ENCODE data around the gene SLC66A1.

The SLC66A1 gene

DNA sequence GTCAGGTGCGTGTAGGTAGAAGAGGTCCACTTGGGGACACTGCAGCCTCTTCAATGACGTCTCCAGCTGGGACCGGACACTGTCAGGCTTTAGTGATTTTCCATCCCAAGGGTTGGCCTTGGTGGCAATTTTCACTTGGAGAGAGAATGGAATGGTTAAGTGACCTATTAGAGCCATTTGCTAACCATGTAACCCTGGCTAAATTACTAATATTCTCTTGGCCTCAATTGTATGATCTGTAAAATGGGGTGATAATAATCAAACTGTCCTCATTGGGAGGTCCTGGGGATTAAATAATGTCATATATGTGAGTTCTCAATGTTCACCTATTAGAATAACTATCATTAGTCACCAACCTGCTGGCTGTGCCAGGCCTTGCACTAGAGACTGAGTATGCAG is 3.6 kb upstream of the SLC66A1 start:
- TF ChIP-seq, protein P1, sequence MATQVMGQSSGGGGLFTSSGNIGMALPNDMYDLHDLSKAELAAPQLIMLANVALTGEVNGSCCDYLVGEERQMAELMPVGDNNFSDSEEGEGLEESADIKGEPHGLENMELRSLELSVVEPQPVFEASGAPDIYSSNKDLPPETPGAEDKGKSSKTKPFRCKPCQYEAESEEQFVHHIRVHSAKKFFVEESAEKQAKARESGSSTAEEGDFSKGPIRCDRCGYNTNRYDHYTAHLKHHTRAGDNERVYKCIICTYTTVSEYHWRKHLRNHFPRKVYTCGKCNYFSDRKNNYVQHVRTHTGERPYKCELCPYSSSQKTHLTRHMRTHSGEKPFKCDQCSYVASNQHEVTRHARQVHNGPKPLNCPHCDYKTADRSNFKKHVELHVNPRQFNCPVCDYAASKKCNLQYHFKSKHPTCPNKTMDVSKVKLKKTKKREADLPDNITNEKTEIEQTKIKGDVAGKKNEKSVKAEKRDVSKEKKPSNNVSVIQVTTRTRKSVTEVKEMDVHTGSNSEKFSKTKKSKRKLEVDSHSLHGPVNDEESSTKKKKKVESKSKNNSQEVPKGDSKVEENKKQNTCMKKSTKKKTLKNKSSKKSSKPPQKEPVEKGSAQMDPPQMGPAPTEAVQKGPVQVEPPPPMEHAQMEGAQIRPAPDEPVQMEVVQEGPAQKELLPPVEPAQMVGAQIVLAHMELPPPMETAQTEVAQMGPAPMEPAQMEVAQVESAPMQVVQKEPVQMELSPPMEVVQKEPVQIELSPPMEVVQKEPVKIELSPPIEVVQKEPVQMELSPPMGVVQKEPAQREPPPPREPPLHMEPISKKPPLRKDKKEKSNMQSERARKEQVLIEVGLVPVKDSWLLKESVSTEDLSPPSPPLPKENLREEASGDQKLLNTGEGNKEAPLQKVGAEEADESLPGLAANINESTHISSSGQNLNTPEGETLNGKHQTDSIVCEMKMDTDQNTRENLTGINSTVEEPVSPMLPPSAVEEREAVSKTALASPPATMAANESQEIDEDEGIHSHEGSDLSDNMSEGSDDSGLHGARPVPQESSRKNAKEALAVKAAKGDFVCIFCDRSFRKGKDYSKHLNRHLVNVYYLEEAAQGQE (IDR thresholded peaks at IDR 0.05; ENCODE audit: insufficient read depth in 1 of 2, low read depth in 2 of 2, low read length in 2 of 2) = no peak
- TF ChIP-seq SIN3A (IDR thresholded peaks at IDR 0.05; ENCODE audit: borderline replicate concordance, insufficient read depth, low read length) = no peak

DNA sequence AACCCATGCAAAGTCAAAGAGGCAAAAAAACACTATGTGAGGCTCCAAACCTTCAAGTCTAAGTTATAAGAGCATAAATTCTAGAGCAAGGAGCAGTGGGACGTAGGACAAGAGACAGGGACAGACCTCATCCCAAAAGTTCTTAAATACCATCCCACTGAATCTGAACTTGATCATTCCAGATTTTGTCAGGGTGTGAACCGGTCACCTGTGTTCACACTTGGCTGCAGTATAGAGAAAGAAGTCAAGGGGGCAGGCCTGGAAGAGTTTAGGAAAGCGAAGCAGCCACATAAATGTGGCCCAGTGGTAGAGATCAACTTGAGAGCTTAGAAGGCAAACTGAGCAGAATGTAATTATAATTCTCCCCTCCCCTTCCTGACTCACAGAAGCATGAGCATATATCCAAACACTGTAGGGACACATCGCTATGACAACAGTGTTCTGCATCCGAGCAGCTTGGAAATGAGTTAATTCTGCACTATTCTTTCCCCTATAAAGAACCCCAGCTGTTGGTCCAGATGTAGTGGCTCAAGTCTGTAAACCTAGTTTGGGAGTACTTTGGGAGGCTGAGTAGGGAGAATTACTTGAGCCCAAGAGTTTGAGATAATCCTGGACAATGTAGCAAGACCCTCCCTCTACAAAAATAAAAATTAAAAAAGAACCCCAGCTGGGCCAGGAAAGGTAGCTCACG is 2.9 kb upstream of the SLC66A1 start:
- TF ChIP-seq POLR2AphosphoS5 (IDR thresholded peaks at IDR 0.05; ENCODE audit: low read depth, low read length) (no peak), SIN3A (IDR thresholded peaks at IDR 0.05; ENCODE audit: borderline replicate concordance, insufficient read depth, low read length) (no peak)

GRCh38 chr1:19310061-19310460 is 2.1 kb upstream of the SLC66A1 start:
- TF ChIP-seq, protein P1 (IDR thresholded peaks at IDR 0.05; ENCODE audit: insufficient read depth in 1 of 2, low read depth in 2 of 2, low read length in 2 of 2) = no peak
- TF ChIP-seq FOXP2 (optimal IDR thresholded peaks at IDR 0.05; ENCODE audit: borderline replicate concordance, extremely low read depth, extremely low read length, insufficient read depth) = no peak
- TF ChIP-seq TAF1 (IDR thresholded peaks at IDR 0.05; ENCODE audit: borderline replicate concordance, insufficient read depth, low read length) = no peak
- no peak for TF ChIP-seq POLR2AphosphoS5 (IDR thresholded peaks at IDR 0.05; ENCODE audit: low read depth, low read length)
- no peak for TF ChIP-seq SIN3A (IDR thresholded peaks at IDR 0.05; ENCODE audit: borderline replicate concordance, insufficient read depth, low read length)

DNA sequence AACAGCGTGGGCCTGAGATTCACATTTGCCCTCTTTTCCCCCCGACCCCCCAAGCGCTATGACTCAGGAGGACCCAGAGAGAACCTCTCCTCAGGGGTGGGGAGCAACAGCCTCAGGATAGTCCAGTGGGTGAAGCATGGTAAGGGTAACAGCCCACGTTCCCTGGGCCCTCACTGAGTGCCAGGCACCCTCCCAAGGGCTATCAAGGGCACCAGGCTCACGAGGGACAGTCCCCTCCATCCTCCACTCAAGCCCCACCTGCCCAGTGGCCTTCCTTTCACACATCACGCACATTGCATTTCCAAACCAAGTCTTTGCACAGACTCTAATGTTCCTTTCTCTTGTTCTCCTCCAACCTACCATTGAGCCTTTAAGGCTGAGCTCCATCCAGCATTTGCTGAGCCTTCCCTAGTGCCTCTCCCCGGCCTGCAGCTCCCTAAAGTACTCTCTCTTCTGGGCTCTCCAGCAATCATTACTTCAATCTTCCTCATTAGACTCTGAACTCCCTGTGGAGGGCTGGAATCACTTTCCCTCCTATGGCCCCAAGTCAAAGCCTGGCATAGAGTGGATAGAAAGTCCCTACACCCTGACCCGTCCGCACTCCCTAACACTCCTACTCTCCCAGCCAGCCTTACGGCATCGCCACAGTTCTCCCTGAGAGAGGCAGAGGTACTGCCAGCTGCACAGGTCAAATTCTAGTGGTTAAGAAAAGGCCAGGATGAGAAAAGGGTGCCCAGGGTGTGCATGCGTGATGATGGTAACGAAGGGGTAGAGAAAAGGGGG is 1.2 kb upstream of the SLC66A1 start:
- no peak for TF ChIP-seq FOXP2 (optimal IDR thresholded peaks at IDR 0.05; ENCODE audit: borderline replicate concordance, extremely low read depth, extremely low read length, insufficient read depth)
- no peak for TF ChIP-seq SIN3A (IDR thresholded peaks at IDR 0.05; ENCODE audit: borderline replicate concordance, insufficient read depth, low read length)
- TF ChIP-seq, protein P1 (IDR thresholded peaks at IDR 0.05; ENCODE audit: insufficient read depth in 1 of 2, low read depth in 2 of 2, low read length in 2 of 2) = no peak
- TF ChIP-seq TAF1 (IDR thresholded peaks at IDR 0.05; ENCODE audit: borderline replicate concordance, insufficient read depth, low read length) = no peak
- no peak for TF ChIP-seq POLR2AphosphoS5 (IDR thresholded peaks at IDR 0.05; ENCODE audit: low read depth, low read length)

- TF ChIP-seq SIN3A (IDR thresholded peaks at IDR 0.05; ENCODE audit: borderline replicate concordance, insufficient read depth, low read length) (no peak), FOXP2 (optimal IDR thresholded peaks at IDR 0.05; ENCODE audit: borderline replicate concordance, extremely low read depth, extremely low read length, insufficient read depth) (no peak), TAF1 (IDR thresholded peaks at IDR 0.05; ENCODE audit: borderline replicate concordance, insufficient read depth, low read length) (no peak), POLR2AphosphoS5 (IDR thresholded peaks at IDR 0.05; ENCODE audit: low read depth, low read length) (no peak)
- TF ChIP-seq, protein P1 (IDR thresholded peaks at IDR 0.05; ENCODE audit: insufficient read depth in 1 of 2, low read depth in 2 of 2, low read length in 2 of 2) = no peak
These were observed 609 bp upstream of the SLC66A1 start for GRCh38 chr1:19311503-19311930.
